Adipose tissue (tissue), 3 donors: ENCODE results near the gene SELENOH. TPM values are rescaled to one million over a fixed set of nuclear protein-coding genes. Genes with fewer than 3 reads are reported as not detected.

Experiments used
- polyA plus RNA-seq, 3 donors: library from polyadenylated mRNA; stranded (reverse); fragments of 200-250 nt; gene quantifications; one replicate each; pipeline ENCODE4 v1.2.3, GENCODE V29; 2013
- donor health status: healthy with polysubstance abuse.
- donor health status: Bipolar disorder and iron deficiency.
- donor health status: healthy.

The SELENOH gene
- polyA plus RNA-seq, 3 donors, result 87.2 to 133 (median 130) TPM

Other genes starting within 250 kb of the SELENOH start
- gene SLC43A1, start 225.8 kb upstream of the SELENOH start, polyA plus RNA-seq, result 100 to 1,000 TPM in 1 of 3 donors, 10 to 100 TPM in 1, 1 to 10 TPM in 1; 9.8 to 155 (median 16.0) TPM
- gene TIMM10, start 210.7 kb upstream of the SELENOH start, polyA plus RNA-seq, result 10 to 100 TPM; 32.4 to 67.7 (median 57.2) TPM
- under 1 TPM in 1 of 3 donors, not detected in 2; 0.07 TPM for gene SMTNL1, start 203.9 kb upstream of the SELENOH start, polyA plus RNA-seq
- gene UBE2L6, start 173.8 kb upstream of the SELENOH start, polyA plus RNA-seq, result 100 to 1,000 TPM in 1 of 3 donors, 10 to 100 TPM in 2; 20.1 to 111 (median 38.6) TPM
- gene SERPING1, start 143.8 kb upstream of the SELENOH start, polyA plus RNA-seq, result 100 to 1,000 TPM; 163 to 672 (median 549) TPM
- 1 to 10 TPM in 1 of 3 donors, under 1 TPM in 2; 0.17 to 3.5 (median 0.58) TPM for gene YPEL4, start 91.6 kb upstream of the SELENOH start, polyA plus RNA-seq
- gene CLP1, start 83.7 kb upstream of the SELENOH start, polyA plus RNA-seq, result 10 to 100 TPM in 1 of 3 donors, 1 to 10 TPM in 2; 5.5 to 13.6 (median 6.1) TPM
- gene ZDHHC5, start 73.4 kb upstream of the SELENOH start, polyA plus RNA-seq, result 10 to 100 TPM; 17.5 to 34.6 (median 18.0) TPM
- gene MED19, start 29.3 kb upstream of the SELENOH start, polyA plus RNA-seq, result 10 to 100 TPM in 2 of 3 donors, 1 to 10 TPM in 1; 7.7 to 11.8 (median 10.6) TPM
- gene TMX2, start 28.9 kb upstream of the SELENOH start, polyA plus RNA-seq, result 10 to 100 TPM; 43.1 to 82.9 (median 45.8) TPM
- gene BTBD18, start 10.3 kb downstream of the SELENOH start, polyA plus RNA-seq, result not detected
- gene CTNND1, start 20.3 kb downstream of the SELENOH start, polyA plus RNA-seq, result 10 to 100 TPM; 38.6 to 49.1 (median 45.3) TPM